RPMI8226 (cell line): ENCODE data around the gene POLR2A.
"Not testable (repeated sequence)": the region's sequence is repeated elsewhere in the genome, so short reads cannot be mapped to it uniquely, and the experiment has no call there.

Source experiments
- DNase-seq: peaks from one replicate; pipeline ENCODE4 v3.0.0-alpha.2; 2015

Gene POLR2A

GRCh38 chr17:7460850-7461660, 23.1 kb upstream of the POLR2A start:
- no peak for DNase-seq

GRCh38 chr17:7462474-7463371, 21.4 kb upstream of the POLR2A start:
- no peak for DNase-seq

GRCh38 chr17:7463372-7463846, 20.8 kb upstream of the POLR2A start:
- no peak for DNase-seq

GRCh38 chr17:7464081-7464480, 20.1 kb upstream of the POLR2A start:
- DNase-seq = no peak

- DNase-seq = no peak
Measured at GRCh38 chr17:7465597-7466275, 18.4 kb upstream of the POLR2A start.

GRCh38 chr17:7466318-7466638, 17.9 kb upstream of the POLR2A start:
- no peak for DNase-seq

GRCh38 chr17:7466639-7467341, 17.4 kb upstream of the POLR2A start:
- peak; percentile 73 for DNase-seq

GRCh38 chr17:7467498-7467897, 16.7 kb upstream of the POLR2A start:
- no peak for DNase-seq

GRCh38 chr17:7468290-7468689, 15.9 kb upstream of the POLR2A start:
- no peak for DNase-seq

- no peak for DNase-seq
Measured at GRCh38 chr17:7468804-7469389, 15.3 kb upstream of the POLR2A start.

- DNase-seq = not testable (repeated sequence)
Measured at GRCh38 chr17:7469843-7470242, 14.3 kb upstream of the POLR2A start.

- DNase-seq = not testable (repeated sequence)
Measured at GRCh38 chr17:7470457-7470973, 13.7 kb upstream of the POLR2A start.

- no peak for DNase-seq
Measured at GRCh38 chr17:7471729-7472128, 12.4 kb upstream of the POLR2A start.

- not testable (repeated sequence) for DNase-seq
Measured at GRCh38 chr17:7474767-7475166, 9.4 kb upstream of the POLR2A start.

GRCh38 chr17:7475764-7476422, 8.3 kb upstream of the POLR2A start:
- no peak for DNase-seq

GRCh38 chr17:7476494-7476893, 7.7 kb upstream of the POLR2A start:
- no peak for DNase-seq

- no peak for DNase-seq
Measured at GRCh38 chr17:7476951-7477350, 7.2 kb upstream of the POLR2A start.

GRCh38 chr17:7477392-7478275, 6.5 kb upstream of the POLR2A start:
- DNase-seq = no peak

- DNase-seq = peak; percentile 14
Measured at GRCh38 chr17:7478276-7479212, 5.6 kb upstream of the POLR2A start.
